Neuronal stem cell (in vitro differentiated cells): ENCODE measurements around the gene BCL2.

Experiments used
- DNase-seq: peaks from one replicate; pipeline ENCODE4 v3.0.0-alpha.2; 2013; ENCODE audit warnings: low spot score
- H2AFZ ChIP-seq: one replicate; pipeline ENCODE4 v1.6.1; 2013; ENCODE audit warnings: mild to moderate bottlenecking, low read length, inconsistent platforms
- H2AK5ac ChIP-seq: 2 replicates; pipeline ENCODE4 v1.6.1; 2013; ENCODE audit warnings: low read depth, mild to moderate bottlenecking, inconsistent platforms, low read length, moderate library complexity, mixed read lengths
- H2BK120ac ChIP-seq: 2 replicates; pipeline ENCODE4 v1.6.1; 2013; ENCODE audit warnings: low read depth, mild to moderate bottlenecking, inconsistent platforms, low read length, moderate library complexity, mixed read lengths
- H2BK12ac ChIP-seq: one replicate; pipeline ENCODE4 v1.6.1; 2013; ENCODE audit warnings: low read length, inconsistent platforms
- H2BK15ac ChIP-seq: 2 replicates; pipeline ENCODE4 v1.6.1; 2013; ENCODE audit warnings: mild to moderate bottlenecking, low read length, inconsistent platforms, mixed read lengths
- H2BK5ac ChIP-seq: one replicate; pipeline ENCODE4 v1.6.1; 2013; ENCODE audit warnings: inconsistent platforms, mild to moderate bottlenecking, low read length, moderate library complexity
- H3K14ac ChIP-seq: one replicate; pipeline ENCODE4 v1.6.1; 2013; ENCODE audit warnings: low read length, inconsistent platforms
- H3K18ac ChIP-seq: 2 replicates; pipeline ENCODE4 v1.6.1; 2013; ENCODE audit warnings: low read length, inconsistent platforms
- H3K23ac ChIP-seq: 2 replicates; pipeline ENCODE4 v1.6.1; 2013; ENCODE audit warnings: low read depth, mild to moderate bottlenecking, mixed read lengths, low read length, inconsistent platforms; ENCODE audit not compliant: poor library complexity
- H3K27ac ChIP-seq: replicated peaks from 3 replicates; pipeline ENCODE4 v1.5.1; 2013; ENCODE audit warnings: low read length, inconsistent platforms
- H3K27me3 ChIP-seq, 3 experiments: 2 replicates each; pipeline ENCODE4 v1.6.1; 2013; ENCODE audit warnings: low read length in 3 of 3, mild to moderate bottlenecking in 2 of 3, inconsistent platforms in 1 of 3, low read depth in 1 of 3, mixed read lengths in 1 of 3, moderate library complexity in 1 of 3; ENCODE audit not compliant: control insufficient read depth in 3 of 3, insufficient read depth in 3 of 3
- H3K36me3 ChIP-seq, 2 donors: replicated peaks in 1 of 2; 2 replicates each; pipeline ENCODE4 v1.6.1; 2013; ENCODE audit warnings: low read length in 2 of 2; ENCODE audit not compliant: control insufficient read depth in 2 of 2, insufficient read depth in 2 of 2
- H3K4ac ChIP-seq: 2 replicates; pipeline ENCODE4 v1.6.1; 2013; ENCODE audit warnings: inconsistent platforms, mild to moderate bottlenecking, low read length, moderate library complexity
- H3K4me1 ChIP-seq, 2 donors: 1 replicate in 1 of 2; 2 replicates in 1 of 2; pipeline ENCODE4 v1.6.1; 2013; ENCODE audit warnings: low read length in 2 of 2, low read depth in 1 of 2; ENCODE audit not compliant: control insufficient read depth in 2 of 2, insufficient read depth in 1 of 2
- H3K4me2 ChIP-seq: one replicate; pipeline ENCODE4 v1.6.1; 2013; ENCODE audit warnings: mild to moderate bottlenecking, low read length, inconsistent platforms; ENCODE audit not compliant: insufficient read depth, poor library complexity, severe bottlenecking
- H3K4me3 ChIP-seq, 2 donors: 2 replicates each; pipeline ENCODE4 v1.5.1; 2013; ENCODE audit warnings: low read length in 2 of 2, mild to moderate bottlenecking in 2 of 2, inconsistent platforms in 1 of 2, moderate library complexity in 1 of 2
- H3K79me1 ChIP-seq: one replicate; pipeline ENCODE4 v1.6.1; 2013; ENCODE audit warnings: low read depth, mild to moderate bottlenecking, inconsistent platforms, low read length, moderate library complexity
- H3K9ac ChIP-seq: one replicate; pipeline ENCODE4 v1.6.1; 2013; ENCODE audit warnings: mild to moderate bottlenecking, low read depth, low read length, inconsistent platforms; ENCODE audit not compliant: poor library complexity
- H3K9me3 ChIP-seq, 2 donors: replicated peaks in 1 of 2; 2 replicates each; pipeline versions ENCODE3 to v1.6.1; 2013; ENCODE audit warnings: low read length in 2 of 2, mild to moderate bottlenecking in 2 of 2, inconsistent platforms in 1 of 2, low read depth in 1 of 2, mixed read lengths in 1 of 2, moderate library complexity in 1 of 2; ENCODE audit not compliant: control insufficient read depth in 2 of 2, insufficient read depth in 1 of 2
- H4K8ac ChIP-seq: one replicate; pipeline ENCODE4 v1.6.1; 2013; ENCODE audit warnings: low read depth, mild to moderate bottlenecking, inconsistent platforms, low read length, moderate library complexity
- H4K91ac ChIP-seq: one replicate; pipeline ENCODE4 v1.6.1; 2013; ENCODE audit warnings: low read length, low read depth, mild to moderate bottlenecking, inconsistent platforms; ENCODE audit not compliant: poor library complexity
- WGBS, 2 donors: extraction: QIAGEN DNeasy Blood & Tissue Kit; methylation state at CpG; one replicate each; pipeline ENCODE4 v1.1.7; 2013; ENCODE audit warnings: missing lambda C conversion rate in 2 of 2, mixed read lengths in 1 of 2; ENCODE audit not compliant: insufficient read length in 2 of 2, insufficient replicate concordance in 1 of 2; ENCODE audit errors: extremely low coverage in 2 of 2; 5-methylcytosine and 5-hydroxymethylcytosine counted together

Gene BCL2

DNA sequence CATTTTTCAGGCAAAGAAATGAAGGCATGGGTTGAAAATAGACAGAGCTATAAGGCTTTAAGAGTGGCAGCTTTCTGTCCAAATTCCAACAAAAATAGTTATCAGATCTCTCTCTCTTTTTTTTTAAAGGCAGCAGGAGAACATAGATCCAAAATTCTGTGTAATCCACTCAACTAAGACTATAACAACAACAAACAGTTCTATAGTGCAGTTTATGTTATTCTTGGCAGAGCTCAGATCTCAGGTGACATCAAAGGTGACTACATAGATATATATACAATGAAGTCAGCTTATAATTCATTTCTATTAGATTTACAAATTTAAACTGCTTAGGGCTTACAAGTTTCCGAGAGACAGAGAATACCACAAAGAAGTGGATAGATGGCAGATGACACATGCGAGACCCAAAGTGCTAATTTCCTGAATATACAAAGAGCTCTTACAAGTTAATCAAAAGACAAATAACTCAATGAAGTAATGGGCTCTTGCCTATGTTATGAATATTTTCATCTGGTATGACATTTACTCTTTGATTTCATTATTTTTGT, 223.2 kb downstream of the BCL2 start:
- peaks cover 0 to 13% (median 7%) of the 10 kb centered on the region in 3 experiments for H3K27me3 ChIP-seq
- no peak overlapping the region for H4K8ac ChIP-seq
- no peak overlapping the region for H2AFZ ChIP-seq
- no CpG with 5 or more reads among the region's 2 CpGs for WGBS, 2 donors
- H3K4me3 ChIP-seq: no peak overlapping the region
- peaks cover 0 to 6% of the 10 kb centered on the region in 2 donors for H3K36me3 ChIP-seq
- H2AK5ac ChIP-seq: no peak overlapping the region
- no peak overlapping the region for H2BK5ac ChIP-seq
- peaks cover 0 to 9% of the 10 kb centered on the region in 2 donors for H3K4me1 ChIP-seq
- no peak overlapping the region for H4K91ac ChIP-seq
- H2BK120ac ChIP-seq: no peak overlapping the region
- H2BK15ac ChIP-seq: no peak overlapping the region
- no peak overlapping the region for H3K9ac ChIP-seq
- peaks cover 0 to 8% of the 10 kb centered on the region in 2 donors for H3K9me3 ChIP-seq
- no peak overlapping the region for H3K27ac ChIP-seq
- no peak overlapping the region for H3K4ac ChIP-seq
- no peak overlapping the region for H3K23ac ChIP-seq
- no peak for DNase-seq
- H3K18ac ChIP-seq: no peak overlapping the region
- H2BK12ac ChIP-seq: no peak overlapping the region
- H3K79me1 ChIP-seq: peaks cover 3% of the 10 kb centered on the region
- H3K14ac ChIP-seq: no peak overlapping the region
- no peak overlapping the region for H3K4me2 ChIP-seq

GRCh38 chr18:63095768-63096167, 223.8 kb downstream of the BCL2 start:
- Histone ChIP-seq H3K14ac (no peak overlapping the region), H3K27me3 (peaks cover 0 to 13% (median 7%) of the 10 kb centered on the region in 3 experiments), H3K4ac (no peak overlapping the region), H3K4me1 (peaks cover 0 to 10% of the 10 kb centered on the region in 2 donors), H3K36me3 (peaks cover 0 to 6% of the 10 kb centered on the region in 2 donors), H3K4me2 (no peak overlapping the region), H3K9me3 (peaks cover 0 to 8% of the 10 kb centered on the region in 2 donors), H2BK5ac (no peak overlapping the region), H2AK5ac (no peak overlapping the region), H2BK120ac (no peak overlapping the region), H3K27ac (no peak overlapping the region), H2BK15ac (no peak overlapping the region), H3K18ac (no peak overlapping the region), H3K4me3 (no peak overlapping the region), H3K23ac (no peak overlapping the region), H3K79me1 (peaks cover 3% of the 10 kb centered on the region), H3K9ac (no peak overlapping the region), H4K91ac (no peak overlapping the region), H4K8ac (no peak overlapping the region), H2BK12ac (no peak overlapping the region), H2AFZ (no peak overlapping the region)
- DNase-seq: no peak
- no CpG with 5 or more reads among the region's 6 CpGs for WGBS, 2 donors

- H4K91ac ChIP-seq: peak overlapping the region; percentile 76
- peaks cover 3% of the 10 kb centered on the region for H3K79me1 ChIP-seq
- H3K14ac ChIP-seq: peak overlapping the region; percentile 95
- H3K27ac ChIP-seq: no peak overlapping the region
- H2BK5ac ChIP-seq: no peak overlapping the region
- no peak overlapping the region for H3K4me2 ChIP-seq
- WGBS, 2 donors: 100% methylated on average over 1 to 4 of the region's 4 CpGs
- H4K8ac ChIP-seq: peak overlapping the region; percentile 95
- peak overlapping the region; percentile 83 for H3K9ac ChIP-seq
- peaks cover 0 to 19% of the 10 kb centered on the region in 2 donors for H3K4me1 ChIP-seq
- H3K18ac ChIP-seq: no peak overlapping the region
- peak overlapping the region; percentile 13 for H2AK5ac ChIP-seq
- peaks cover 0 to 7% (median 4%) of the 10 kb centered on the region in 3 experiments for H3K27me3 ChIP-seq
- H3K4me3 ChIP-seq: peak overlapping the region in 1 of 2 donors; percentile 75
- no peak overlapping the region for H2BK120ac ChIP-seq
- H2BK12ac ChIP-seq: peak overlapping the region; percentile 33
- peak overlapping the region; percentile 82 for H3K23ac ChIP-seq
- no peak overlapping the region for H2BK15ac ChIP-seq
- DNase-seq: no peak
- no peak overlapping the region for H2AFZ ChIP-seq
- H3K36me3 ChIP-seq: peaks cover 0 to 6% of the 10 kb centered on the region in 2 donors
- peak overlapping the region; percentile 71 for H3K4ac ChIP-seq
- H3K9me3 ChIP-seq: peaks cover 0 to 8% of the 10 kb centered on the region in 2 donors
These were observed 227.8 kb downstream of the BCL2 start for GRCh38 chr18:63091671-63092364.

DNA sequence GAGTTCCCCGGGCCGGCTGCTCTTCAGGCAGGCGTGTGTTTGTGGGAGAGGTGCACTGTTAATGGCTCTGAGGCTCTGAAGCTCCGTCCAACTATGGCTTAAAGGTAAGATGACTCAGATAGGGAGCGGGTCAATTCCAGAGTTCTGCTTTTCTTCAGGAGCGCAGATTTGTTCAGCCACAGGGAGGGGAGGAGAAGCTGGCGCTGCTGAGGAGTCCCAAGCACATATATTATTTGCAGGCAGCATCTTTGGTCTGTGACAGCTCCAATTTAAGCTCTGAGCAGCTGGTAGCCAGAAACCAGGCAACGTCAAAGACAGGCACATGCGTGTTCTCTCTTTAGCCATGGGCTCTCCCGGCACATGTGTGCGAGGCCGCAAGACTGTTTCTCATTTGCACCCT, 229.2 kb downstream of the BCL2 start:
- no CpG with 5 or more reads among the region's 12 CpGs for WGBS, 2 donors
- Histone ChIP-seq H3K4ac (no peak overlapping the region), H2BK15ac (no peak overlapping the region), H3K27me3 (peaks cover 0 to 7% (median 4%) of the 10 kb centered on the region in 3 experiments), H3K9me3 (peaks cover 0 to 8% of the 10 kb centered on the region in 2 donors), H2BK120ac (no peak overlapping the region), H2BK12ac (no peak overlapping the region), H3K27ac (no peak overlapping the region), H3K4me1 (peaks cover 0 to 19% of the 10 kb centered on the region in 2 donors), H3K9ac (no peak overlapping the region), H2AK5ac (no peak overlapping the region), H3K4me2 (no peak overlapping the region), H4K8ac (no peak overlapping the region), H2BK5ac (no peak overlapping the region), H3K14ac (no peak overlapping the region), H4K91ac (no peak overlapping the region), H3K79me1 (peaks cover 3% of the 10 kb centered on the region), H3K36me3 (peaks cover 0 to 6% of the 10 kb centered on the region in 2 donors), H3K18ac (no peak overlapping the region), H2AFZ (no peak overlapping the region), H3K23ac (no peak overlapping the region), H3K4me3 (no peak overlapping the region)
- no peak for DNase-seq
